ENCODE results near the gene TPI1.

GRCh38 chr12:6832125-6832524 is 35.2 kb upstream of the TPI1 start:
- TF ChIP-seq EZH2phosphoT487 (IDR thresholded peaks at IDR 0.05; ENCODE audit: borderline replicate concordance, low read depth, low read length) (no peak), CTCF (conservative IDR thresholded peaks at IDR 0.05; ENCODE audit: low read length) (no peak)
